HG03575 (cell line): ENCODE data around the gene IL6R.

Source experiments
- ATAC-seq: cut with Tn5 transposase; IDR thresholded peaks from one replicate; pipeline ENCODE4 v1.9.1; 2021; ENCODE audit not compliant: unreplicated experiment, insufficient number of reproducible peaks, low FRiP score; ENCODE audit errors: extremely low read depth

Gene IL6R

DNA sequence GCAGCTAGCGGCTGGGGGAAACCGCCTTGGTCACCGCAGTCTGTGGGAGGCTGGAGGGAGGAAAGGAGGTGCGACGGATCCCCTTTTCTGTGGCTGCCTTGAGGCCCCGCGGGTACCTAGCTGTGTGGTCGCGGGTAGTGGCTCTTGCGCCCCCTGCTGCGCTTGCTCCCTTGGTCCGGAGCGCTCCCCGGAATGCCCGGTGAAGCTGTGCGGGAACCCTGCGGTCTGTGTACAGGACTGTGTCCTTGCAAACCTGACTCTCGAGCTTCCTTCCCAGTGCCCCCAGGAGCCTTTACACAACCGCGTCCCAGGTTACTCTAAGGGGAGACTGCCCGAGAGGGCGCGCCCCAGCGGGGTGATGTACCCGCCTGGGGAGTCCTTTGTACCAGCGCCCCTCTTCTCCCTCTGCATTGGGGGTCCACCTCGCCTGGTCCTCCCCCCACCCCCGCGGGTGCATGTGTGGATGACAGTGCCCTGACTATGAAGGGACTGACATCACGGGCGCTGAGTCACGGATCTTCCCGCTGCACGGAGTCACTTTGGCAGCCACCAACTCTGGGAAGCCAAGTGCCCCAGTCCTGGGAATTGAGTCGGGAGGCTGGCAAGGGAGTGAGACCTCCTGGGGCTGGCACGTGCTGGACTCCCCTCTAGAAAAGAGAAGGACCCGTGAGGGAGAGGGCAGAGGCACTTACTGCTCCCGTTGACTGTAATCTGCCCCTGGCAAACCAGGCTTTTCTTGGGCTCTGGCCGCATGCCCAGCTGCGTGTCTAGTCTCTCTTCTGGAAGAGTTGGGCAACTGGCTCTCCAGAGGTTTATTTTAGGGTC, 816 bp downstream of the IL6R start:
- ATAC-seq: no peak

DNA sequence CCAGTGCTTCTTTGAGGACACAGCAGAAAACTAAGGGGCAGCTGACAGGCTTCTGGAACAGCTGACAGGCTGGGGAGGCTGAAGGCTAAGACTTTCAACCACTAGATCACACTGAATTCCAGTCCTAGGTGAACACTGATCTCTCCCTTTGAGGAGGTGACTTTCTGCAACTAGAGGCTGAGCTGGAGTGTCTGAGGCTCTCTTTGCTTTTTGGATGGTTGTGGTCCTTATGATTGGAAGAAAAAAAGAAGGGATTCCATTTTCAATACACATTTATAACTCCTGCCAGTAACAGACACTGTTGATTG, 1.4 kb downstream of the IL6R start:
- ATAC-seq: no peak

DNA sequence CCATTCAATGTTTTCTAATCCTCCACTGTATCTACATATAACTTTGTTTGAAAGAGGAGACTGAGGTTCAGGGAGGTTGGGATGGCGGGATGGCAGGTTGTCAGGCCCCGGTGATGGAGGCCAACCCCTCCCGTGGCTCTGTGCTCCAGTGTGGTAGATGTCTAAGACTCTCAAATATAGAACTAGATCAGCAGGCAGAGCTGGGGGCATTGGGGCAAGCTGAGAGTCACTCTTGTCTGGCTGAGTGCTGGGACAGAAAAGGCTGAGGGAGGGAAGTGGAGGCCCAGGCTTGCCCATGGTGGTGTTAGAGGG, 1.7 kb downstream of the IL6R start:
- no peak for ATAC-seq

DNA sequence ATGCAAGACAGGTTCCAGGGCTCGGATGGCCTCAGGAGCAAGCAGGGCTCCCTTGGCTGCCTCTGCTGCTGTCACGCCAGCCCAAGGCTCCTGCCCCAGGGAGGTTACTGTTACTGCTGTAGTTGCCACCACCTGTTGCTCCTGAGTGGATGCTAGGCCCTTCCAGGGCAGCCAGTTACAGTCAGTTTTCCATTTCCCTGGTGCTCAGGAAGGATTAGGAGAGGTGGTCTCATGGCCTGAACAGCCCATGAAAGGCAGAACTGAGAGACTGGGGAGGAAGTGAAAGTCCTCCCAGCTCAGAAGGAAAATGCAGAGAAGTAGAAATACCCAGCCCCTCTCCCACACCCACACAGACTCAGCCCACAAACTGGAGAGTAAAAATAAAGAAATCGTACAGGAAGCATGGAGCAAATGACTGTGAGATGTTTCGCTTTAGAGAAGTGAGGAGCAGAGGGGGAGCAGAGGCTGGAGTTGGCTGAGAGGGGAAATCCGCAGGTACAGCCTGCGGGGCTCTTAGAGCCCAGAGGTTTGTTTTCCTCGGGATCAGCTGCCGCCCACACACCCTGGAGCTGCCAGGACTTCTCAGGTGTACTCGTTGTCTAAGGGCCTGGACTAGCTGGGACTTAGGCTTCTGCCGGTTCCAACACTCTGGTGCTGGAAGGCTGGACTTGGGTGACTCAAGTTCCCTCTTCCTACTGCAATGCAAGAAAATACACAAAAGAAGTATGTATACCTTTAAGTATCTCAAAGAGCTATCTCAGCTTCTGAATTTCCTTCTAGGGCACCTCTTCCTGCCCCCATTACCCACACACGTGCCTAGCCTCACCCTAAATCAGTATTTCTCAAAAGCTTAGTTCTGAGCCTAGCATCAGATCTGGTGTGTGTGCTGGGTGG, 2.3 kb downstream of the IL6R start:
- ATAC-seq: no peak

DNA sequence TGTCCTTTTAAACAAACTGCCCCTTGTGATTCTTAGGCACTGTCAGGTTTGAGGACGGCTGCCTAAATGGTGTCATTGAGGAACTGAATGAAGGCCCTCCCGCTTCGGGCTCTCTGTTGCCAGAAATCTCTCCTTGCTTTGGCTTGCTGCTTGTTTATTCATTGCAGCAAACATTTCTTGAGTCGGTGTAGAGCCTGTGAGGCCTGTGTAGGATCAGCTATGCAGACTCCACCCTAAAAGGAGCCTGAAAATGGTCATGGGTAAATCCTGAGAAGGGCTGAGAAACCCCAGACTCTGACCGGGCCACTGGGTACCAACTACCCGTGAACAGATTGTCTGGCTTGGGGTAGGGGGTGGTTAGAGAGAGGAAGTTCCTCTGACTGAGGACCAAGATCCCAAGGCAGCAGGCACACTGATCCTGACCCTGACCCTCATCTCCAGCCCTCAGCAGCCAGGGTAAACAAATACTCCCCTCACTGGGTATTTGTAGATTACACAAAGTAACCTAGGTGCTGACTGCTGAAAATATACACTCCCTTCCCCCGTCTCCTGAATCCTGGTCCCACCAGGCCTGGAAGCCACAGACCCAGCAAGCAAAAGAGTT, 3.1 kb downstream of the IL6R start:
- no peak for ATAC-seq

DNA sequence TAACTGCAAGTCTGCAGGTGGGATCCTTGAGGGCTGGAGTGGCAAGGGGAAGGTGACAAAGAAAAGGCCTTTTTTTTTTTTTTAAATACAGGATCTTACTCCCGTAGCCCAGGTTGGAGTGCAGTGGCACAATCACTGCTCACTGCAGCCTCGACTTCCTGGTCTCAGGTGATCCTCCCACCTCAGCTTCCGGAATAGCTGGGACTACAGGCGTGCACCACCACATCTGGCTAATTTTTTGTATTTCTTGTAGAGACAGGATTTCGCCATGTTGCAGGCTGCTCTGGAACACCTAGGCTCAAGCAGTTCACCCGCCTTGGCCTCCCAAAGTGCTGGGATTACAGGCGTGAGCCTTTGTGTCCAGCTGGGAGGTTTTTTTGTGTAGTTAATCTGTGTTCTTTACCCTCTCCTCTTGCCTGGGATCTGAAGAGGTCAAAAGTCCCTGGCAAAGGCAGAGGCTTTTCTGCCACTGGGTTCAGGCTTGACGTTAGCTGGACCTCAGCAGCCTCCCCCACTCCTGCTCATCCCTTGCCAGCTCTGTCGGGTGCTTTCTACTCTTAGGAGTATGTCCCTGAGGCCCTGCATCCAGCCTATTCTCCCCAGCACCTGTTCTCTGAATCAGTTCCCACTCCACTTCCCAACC, 5.2 kb downstream of the IL6R start:
- ATAC-seq: no peak

DNA sequence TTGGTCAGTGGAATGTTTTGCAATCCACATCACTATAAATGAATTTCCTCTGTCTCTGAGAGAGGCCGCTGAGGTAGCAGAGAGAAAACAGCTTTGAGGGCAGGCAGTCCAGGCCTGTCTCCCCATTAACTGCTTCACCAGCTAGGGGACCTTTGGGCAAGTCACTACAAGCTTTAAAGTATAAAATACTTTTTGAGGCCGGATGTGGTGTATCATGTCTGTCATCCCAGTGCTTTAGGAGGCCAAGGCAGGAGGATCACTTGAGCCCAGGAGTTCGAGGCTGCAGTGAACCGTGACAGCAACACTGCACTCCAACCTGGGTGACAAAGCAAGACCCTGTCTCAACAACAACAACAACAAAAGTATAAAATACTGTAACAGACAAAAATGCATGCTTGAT, 6.4 kb downstream of the IL6R start:
- ATAC-seq: no peak

DNA sequence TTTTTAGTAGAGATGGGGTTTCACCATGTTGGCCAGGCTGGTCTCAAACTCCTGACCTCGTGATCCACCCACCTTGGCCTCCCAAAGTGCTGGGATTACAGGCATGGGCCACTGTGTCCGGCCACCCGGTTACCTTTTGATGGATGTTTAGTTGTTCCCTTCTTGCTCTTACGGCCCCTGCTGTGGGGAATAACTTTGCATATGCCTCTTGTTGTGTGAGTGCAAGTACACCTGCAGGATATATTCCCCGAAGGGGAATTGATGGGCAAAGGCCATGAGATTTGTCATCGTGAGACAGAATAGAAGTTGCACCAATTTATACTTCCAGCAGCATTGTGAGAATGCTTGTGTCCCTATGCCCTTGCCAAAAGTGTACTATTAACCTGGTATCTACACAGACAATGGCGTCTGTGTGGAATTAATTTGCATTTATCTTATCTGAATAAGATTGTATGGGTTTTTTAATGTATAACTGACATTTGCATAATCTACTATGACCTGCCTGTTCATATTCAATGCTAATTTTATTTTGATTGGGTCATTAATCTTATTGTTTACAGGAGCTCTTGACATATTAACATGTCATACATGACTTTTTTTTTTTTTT, 8.1 kb downstream of the IL6R start:
- no peak for ATAC-seq

DNA sequence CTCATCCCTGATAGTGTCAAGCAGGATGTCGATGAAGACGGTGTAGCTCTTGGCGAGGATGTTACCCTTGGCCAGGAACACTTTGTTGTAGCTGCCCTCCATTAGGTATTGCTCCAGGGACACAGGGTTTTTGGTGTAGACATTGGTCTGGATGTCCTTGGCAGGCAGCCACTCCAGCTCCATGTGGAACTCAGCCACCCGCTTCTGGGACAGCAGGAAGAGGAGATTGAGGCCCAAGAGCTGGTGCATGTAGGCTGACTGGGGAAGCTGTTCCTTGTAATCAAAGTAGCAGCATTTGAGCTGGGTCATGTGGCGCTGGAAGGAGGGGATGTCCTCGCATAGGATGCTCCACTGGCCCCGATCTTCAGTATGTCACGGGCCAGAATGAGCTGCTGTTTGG, 9.5 kb downstream of the IL6R start:
- no peak for ATAC-seq

DNA sequence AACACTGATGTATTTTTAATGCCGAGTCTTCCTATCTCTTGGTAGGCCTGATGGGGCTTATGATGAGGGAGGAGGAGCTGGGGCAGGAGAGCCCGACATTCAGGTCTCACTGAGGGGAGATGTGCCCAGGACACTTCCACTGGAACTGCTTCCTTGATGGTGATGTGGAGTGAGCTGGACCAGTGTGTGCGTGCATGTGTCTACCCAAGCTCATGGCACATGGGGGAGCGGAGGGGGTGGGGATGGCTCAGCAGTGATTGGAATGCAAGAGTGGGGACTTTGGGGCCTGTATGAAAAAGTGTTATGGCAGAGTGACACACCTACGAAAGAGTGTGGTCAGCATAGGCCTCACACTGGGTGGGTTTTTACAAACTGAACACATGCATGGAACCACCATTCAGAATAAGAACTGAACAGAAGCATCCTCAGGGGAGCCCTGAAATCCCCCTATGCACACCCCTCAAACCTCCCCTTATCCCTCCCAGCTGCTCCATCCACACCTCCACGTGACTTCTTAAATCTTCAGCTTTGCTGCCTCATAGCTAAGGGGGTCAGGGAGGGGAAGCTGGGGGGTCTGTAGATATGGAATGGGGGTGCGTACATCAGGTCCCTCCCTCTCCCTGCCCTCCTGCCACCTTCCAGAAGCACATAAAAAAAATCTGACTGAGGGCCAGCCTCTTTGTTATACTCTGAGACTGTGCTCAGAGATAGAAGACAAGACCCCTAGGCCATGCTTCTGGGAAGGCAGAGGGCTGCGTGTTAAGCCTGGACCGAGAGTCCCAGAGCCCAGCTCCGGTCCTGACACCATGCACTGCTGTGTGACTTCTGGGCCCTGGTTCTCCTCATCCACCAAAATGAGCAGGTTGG, 11.6 kb downstream of the IL6R start:
- no peak for ATAC-seq

DNA sequence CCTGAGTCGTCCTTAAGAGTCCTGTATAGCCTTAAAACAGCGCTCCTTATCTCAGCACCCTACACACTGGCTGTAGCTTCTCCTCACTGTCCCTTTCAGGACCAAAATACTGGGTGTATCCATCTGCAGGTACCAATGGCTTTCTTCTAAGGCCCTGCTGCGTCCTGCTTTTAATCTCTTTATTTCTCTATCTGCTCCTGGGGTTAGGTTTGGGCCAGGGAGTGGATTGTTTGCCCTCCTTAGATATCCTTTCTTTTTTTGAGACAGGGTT, 12.1 kb downstream of the IL6R start:
- ATAC-seq: no peak

DNA sequence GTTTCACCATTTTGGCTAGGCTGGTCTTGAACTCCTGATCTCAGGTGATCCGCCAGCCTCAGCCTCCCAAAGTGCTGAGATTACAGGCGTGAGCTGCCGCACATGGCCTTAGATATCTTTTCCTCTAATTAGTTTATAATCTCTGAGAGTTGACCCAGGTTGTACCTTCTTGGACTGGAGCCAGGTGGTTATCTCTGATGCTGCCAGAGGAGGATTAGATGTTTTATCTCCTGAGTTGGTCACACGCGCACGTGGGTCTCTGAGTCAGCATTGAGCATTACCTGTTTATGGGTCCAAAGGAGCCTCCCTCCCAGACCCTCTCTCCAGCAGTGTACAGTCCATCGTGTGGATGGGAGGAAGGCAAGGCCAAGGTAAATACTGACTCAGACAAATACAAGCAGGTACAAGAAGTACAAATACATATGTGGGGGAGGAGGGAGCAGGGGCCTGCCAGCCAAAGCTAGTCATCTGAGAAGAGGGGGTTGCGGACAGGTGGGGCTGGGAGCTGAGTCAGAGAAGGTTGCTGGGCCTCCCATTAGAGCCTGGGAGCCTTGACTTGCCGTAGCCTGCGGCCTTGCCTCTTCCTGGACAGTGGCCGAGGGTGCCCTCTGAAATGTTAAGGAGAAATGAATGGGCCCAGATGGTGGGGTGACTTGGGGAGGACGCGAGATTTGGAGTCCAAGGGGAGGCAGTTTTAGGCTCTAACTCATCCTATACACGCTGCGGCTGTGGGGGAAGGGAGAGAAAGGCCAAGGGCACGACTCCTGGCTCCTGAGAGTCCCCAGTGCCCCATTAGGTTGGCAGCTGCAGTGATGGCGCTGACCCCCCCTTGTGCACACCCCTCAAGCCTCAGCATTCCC, 13.1 kb downstream of the IL6R start:
- ATAC-seq: no peak

DNA sequence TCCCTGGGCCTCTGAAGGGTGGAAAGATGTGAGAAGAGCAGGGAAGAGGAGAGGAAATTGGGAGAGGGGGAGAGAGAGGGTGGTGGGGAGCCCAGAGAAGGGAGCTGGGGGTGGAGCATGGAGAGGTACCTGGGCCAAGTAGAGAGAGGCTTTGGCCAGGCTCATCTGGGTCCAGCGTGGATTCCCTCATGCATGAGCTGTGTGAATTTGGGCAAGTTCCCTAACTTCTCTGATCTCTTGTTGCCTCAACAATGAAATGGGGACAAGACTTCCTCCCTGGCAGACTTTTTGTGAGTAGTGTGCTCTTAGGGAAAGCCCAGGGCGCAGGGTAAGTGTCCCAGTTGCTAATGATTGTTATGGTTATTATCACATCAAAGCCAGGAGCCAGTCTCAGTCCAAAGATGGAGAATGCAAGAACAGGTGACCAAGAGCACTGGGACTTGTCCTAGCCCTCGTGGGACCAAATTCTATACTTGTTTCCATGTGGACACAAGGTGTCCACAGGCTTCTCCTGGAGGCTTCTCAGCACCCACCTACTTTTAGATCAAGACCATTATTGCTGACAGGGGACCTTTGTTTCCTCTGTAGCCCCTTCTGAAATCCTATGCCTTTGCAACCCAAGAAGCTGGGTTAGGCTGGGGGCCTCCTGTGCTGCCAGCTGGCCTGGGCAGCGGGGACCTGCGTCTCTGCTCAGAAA, 13.9 kb downstream of the IL6R start:
- ATAC-seq: no peak

DNA sequence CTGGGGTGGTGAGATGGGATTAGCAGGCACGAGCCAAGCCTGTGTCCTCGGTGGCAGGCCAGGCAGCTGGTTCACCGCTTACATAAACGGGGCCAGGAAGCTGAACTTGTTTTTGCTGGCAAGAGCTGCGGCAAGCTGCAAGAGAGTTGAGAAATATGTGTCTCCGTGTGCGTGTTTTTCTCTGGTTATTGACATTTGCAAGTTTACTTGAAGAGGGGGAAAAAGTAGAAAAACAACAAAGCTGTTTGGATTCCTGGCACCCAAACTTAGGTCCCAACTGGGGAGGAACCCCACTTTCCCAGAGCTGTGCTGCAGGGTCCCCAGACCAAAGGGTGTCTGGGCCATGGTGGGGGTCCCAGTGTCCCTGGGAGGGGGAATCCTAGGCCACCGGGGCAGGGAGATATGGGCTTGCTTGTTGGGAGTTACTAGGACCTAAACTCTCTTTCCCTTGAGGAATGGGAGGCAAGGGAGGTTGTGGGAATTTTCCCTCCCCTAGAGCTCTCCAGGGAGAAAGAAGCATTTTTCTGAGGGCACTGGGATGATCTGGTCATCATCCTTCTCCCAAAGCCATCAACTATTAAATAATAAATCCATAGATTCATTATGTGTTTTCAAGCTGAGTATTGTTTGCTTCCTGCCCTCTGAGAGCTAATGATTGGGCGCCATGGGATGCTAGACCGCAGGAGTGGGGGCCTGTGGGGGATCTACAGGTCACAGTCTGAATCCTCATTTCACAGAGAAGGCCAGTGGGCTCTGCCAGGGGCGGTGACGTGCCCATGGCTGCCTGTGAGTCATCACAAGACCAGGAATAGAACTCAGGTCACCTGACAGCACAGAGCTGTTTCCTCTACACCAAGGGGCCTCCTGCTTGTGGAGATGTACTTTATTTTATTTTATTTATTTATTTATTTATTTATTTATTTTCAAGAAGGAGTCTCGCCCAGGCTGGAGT, 14.8 kb downstream of the IL6R start:
- ATAC-seq: no peak

DNA sequence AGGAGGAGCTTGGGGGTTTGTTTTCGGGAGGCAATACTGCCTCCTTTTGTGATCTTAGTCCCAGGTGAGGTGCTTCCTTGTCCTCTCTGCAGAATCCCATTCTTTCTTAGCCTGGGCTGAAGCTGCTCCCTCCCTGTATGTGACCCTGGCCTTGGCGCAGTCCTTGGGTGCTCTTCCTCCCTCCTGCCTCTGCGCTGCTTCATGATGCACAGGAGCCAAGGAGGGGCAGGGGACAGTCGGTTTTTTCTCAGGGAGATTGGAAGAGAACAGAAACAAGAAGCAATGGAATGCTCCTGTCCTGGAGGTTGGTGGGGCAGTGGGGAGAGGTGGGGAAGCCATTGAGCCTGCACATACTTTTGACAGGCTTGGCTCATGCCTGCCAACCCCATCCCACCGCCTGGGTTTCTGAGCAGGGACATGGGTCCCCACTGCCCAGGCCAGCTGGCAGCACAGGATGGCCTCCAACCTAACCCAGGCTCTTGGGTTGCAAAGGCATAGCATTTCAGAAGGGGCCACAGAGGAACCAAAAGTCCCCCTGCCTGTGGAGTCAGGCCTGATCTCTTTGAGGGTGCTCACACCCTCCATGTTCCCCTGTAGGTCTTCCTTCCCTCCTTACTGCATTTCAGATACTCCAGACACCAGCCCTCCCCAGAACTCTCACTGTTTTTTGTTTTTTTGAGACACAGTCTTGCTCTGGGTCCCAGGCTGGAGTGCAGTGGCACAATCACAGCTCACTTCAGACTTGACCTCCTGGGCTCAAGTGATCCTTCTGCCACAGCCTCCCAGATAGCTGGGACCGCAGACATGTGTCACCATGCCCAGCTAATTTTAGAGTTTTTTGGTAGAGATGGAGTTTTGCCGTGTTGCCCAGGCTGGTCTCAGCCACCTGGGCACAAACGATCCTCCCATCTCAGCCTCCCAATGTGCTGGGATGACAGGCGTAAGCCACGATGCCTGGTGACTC, 16.1 kb downstream of the IL6R start:
- ATAC-seq: no peak
